Mesodermal cell (in vitro differentiated cells): ENCODE measurements around the gene PATE1.

ENCODE experiments used
- H3K27ac ChIP-seq: 2 replicates; pipeline ENCODE4 v1.7.0; 2013; ENCODE audit warnings: mild to moderate bottlenecking, low read depth, low read length, moderate library complexity; ENCODE audit not compliant: severe bottlenecking
- H3K36me3 ChIP-seq: 2 replicates; pipeline ENCODE4 v1.7.1; 2013; ENCODE audit warnings: mild to moderate bottlenecking, low read length, moderate library complexity; ENCODE audit not compliant: control insufficient read depth, insufficient read depth
- H3K4me1 ChIP-seq: one replicate; pipeline ENCODE4 v1.7.1; 2013; ENCODE audit warnings: mild to moderate bottlenecking, low read length; ENCODE audit not compliant: insufficient read depth, control insufficient read depth, poor library complexity, severe bottlenecking
- H3K4me3 ChIP-seq: 2 replicates; pipeline ENCODE4 v1.7.0; 2013; ENCODE audit warnings: low read length, control low read depth, mild to moderate bottlenecking; ENCODE audit not compliant: insufficient read depth, poor library complexity, severe bottlenecking; ENCODE audit errors: extremely low read depth
- H3K9me3 ChIP-seq: 2 replicates; pipeline ENCODE4 v1.7.1; 2013; ENCODE audit warnings: mild to moderate bottlenecking, low read length, moderate library complexity; ENCODE audit not compliant: control insufficient read depth
- WGBS, 2 experiments: methylation state at CpG; one replicate each; pipeline ENCODE4 v1.1.5; 2013; ENCODE audit warnings: missing lambda C conversion rate in 2 of 2; ENCODE audit not compliant: insufficient coverage in 2 of 2; 5-methylcytosine and 5-hydroxymethylcytosine counted together

Gene PATE1

GRCh38 chr11:125790825-125791224, 44.7 kb downstream of the PATE1 start:
- Histone ChIP-seq H3K4me1 (no peaks in the 10 kb centered on the region), H3K36me3 (no peaks in the 10 kb centered on the region), H3K4me3 (no peak overlapping the region), H3K9me3 (peaks cover 3% of the 10 kb centered on the region), H3K27ac (no peak overlapping the region)
- WGBS, 2 experiments = 97 to 100% methylated on average over 2 of the region's 4 CpGs

DNA sequence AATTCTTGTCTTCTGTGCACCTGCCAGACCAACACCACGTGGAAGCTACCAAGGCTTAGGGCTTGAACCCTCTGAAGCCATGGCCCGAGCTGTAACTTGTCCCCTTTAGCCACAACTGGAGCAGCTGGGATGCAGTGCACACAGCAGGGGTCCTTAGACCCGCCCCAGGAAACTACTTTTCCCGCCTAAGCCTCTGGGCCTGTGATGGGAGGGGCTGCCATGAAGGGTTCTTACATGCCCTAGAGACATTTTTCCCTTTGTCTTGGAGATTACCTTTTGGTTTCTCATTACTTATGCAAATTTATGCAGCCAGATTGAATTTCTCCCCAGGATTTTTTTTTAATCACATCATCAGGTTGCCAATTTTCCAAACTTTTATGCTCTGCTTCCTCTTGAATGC, 51.6 kb downstream of the PATE1 start:
- no peaks in the 10 kb centered on the region for H3K4me1 ChIP-seq
- H3K9me3 ChIP-seq = peaks cover 3% of the 10 kb centered on the region
- WGBS, 2 experiments = 42 to 47% methylated on average over 3 of the region's 4 CpGs
- no peaks in the 10 kb centered on the region for H3K36me3 ChIP-seq
- H3K27ac ChIP-seq = no peak overlapping the region
- no peak overlapping the region for H3K4me3 ChIP-seq
